Body of pancreas (tissue), 4 donors: ENCODE results near the gene CRIP1.

Source experiments
- POLR2A ChIP-seq, 3 donors: fragments of 450-650 bp; IDR thresholded peaks; one replicate each; pipeline ENCODE4 v1.6.1; 2016; ENCODE audit warnings: antibody characterized with exemption in 3 of 3, mild to moderate bottlenecking in 2 of 3
- TF ChIP-seq, protein P1 (sequence below), 7 experiments: fragments of 450-650 bp in 4 of 7; fragments of 200-600 bp in 3 of 7; sonication (generic) in 3 of 7; IDR thresholded peaks; one replicate each; pipeline ENCODE4 v1.5.1; 2016 to 2019; ENCODE audit warnings: antibody characterized with exemption in 7 of 7

DNA sequence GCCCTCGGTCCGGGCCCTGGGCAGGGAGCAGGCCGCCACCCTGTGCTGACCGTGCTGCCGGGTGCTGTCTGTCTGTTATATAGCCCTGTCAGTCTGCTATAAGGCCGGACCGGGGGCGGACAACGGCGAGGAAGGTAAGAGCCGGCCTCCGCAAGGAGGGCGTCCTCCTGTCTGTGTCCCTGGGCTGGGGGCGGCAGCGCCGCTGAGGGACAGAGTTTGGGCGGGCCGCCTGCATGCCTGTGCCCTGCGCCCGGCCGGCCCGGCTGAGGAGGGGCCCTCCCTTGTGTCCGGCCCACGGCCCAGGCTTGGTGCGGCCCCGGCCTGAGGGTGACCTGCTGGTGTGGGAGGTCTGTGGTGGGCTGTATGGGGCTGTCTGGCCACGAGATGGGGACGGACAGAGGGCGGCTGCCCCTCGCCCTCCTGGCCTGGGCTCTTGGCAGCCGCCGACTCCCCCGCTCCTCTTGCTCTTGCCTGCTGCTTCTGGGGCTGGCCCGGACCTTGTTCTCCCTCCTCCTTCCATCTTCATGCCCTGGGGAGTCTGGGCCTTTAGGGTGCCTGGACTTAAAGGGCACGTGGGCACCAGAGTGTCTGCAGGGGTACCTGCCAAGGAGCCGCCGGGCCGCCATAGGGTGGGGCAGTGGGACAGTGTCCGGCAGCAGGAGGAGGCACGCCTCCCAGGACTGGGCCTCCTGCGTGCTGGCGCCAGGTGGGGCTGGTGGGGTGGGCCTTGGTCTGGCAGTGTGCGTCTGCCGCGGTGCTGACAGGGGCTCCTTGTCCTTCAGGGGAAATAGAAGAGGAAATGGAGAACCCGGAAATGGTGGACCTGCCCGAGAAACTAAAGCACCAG lies 37.2 kb upstream of the CRIP1 start:
- TF ChIP-seq, protein P1, sequence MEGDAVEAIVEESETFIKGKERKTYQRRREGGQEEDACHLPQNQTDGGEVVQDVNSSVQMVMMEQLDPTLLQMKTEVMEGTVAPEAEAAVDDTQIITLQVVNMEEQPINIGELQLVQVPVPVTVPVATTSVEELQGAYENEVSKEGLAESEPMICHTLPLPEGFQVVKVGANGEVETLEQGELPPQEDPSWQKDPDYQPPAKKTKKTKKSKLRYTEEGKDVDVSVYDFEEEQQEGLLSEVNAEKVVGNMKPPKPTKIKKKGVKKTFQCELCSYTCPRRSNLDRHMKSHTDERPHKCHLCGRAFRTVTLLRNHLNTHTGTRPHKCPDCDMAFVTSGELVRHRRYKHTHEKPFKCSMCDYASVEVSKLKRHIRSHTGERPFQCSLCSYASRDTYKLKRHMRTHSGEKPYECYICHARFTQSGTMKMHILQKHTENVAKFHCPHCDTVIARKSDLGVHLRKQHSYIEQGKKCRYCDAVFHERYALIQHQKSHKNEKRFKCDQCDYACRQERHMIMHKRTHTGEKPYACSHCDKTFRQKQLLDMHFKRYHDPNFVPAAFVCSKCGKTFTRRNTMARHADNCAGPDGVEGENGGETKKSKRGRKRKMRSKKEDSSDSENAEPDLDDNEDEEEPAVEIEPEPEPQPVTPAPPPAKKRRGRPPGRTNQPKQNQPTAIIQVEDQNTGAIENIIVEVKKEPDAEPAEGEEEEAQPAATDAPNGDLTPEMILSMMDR (IDR thresholded peaks at IDR 0.05): no peak
- no peak for TF ChIP-seq POLR2A (IDR thresholded peaks at IDR 0.05)
